Tibial nerve (tissue), 4 donors: ENCODE results near the gene GYPA.
"Not testable (repeated sequence)": the region's sequence is repeated elsewhere in the genome, so short reads cannot be mapped to it uniquely, and the experiment has no call there.

Source experiments
- CTCF ChIP-seq, 5 experiments: fragments of 200-600 bp in 3 of 5; fragments of 450-650 bp in 2 of 5; sonication (generic) in 3 of 5; IDR thresholded peaks; one replicate each; pipeline ENCODE4 v1.5.1; 2016 to 2019; ENCODE audit warnings: antibody characterized with exemption in 5 of 5, mild to moderate bottlenecking in 3 of 5, moderate library complexity in 2 of 5
- EP300 ChIP-seq, 2 donors: sonication (generic); formaldehyde crosslinking; IDR thresholded peaks; one replicate each; pipeline ENCODE4 v1.6.1; 2017; ENCODE audit warnings: antibody characterized with exemption in 2 of 2, mild to moderate bottlenecking in 1 of 2

GRCh38 chr4:144125109-144125508 lies 15.4 kb downstream of the GYPA start:
- TF ChIP-seq CTCF, EP300 (IDR thresholded peaks at IDR 0.05): not testable (repeated sequence)
